Measurements from ENCODE around the gene SYMPK.
A peak's percentile ranks its signal among the peaks of the same experiment; 100 is the strongest.

The SYMPK gene

DNA sequence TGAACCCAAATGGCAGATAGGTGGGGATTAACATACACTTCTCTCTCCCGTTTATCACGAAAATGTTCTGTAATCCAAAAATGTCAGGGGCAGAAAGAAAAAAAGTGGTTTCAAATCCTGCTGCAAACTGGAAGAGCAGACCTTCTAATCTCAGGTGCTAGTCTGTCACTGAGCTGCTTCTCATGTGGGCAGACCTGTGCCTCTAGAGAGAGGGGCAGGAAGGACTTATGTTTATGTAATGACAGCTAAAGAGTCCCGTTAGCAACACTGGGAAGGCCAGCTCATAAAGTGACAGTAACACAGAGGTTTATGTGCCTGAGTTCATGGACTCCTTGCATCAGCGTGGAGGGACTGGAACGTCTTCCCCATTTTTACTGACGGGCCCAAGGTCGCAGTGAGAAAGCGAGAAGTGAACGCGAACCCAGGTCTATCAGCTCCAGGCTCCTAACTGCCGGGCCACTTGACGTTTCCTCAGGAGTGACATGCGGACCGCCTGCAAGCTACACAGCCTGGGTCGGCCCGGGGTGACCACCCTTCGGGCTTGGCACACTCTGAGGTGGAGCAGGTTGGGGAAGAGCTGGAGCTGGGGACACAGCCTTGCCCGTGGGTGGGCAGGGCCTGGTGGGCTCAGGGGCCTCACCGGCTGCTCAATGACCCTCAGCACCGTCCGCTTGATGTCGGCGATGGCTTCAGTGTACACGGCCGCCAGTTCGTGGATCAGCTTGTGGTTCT lies 38.2 kb downstream of the SYMPK start:
- no peak for DNase-seq

DNA sequence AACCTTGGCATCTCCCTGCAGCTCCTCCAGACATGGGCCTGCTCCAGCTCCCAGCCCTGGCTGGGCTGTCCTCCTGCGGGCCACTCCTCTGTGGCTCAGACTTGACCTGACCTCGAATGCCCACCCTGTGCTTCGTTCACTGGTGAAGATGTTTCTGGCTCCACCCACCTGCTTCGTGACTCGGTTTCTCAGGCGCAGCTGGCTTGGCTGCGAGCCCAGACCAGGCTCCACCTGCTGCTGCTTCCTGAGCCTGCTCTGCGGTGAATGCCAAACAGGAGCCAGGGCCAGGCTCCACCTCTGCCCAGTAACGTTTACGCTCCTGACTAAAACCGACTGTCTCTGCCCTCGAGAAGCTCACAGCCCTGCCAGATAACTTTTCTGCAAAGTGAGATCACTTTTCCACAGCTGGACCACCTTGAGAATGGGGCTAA lies 38.9 kb downstream of the SYMPK start:
- DNase-seq = no peak

DNA sequence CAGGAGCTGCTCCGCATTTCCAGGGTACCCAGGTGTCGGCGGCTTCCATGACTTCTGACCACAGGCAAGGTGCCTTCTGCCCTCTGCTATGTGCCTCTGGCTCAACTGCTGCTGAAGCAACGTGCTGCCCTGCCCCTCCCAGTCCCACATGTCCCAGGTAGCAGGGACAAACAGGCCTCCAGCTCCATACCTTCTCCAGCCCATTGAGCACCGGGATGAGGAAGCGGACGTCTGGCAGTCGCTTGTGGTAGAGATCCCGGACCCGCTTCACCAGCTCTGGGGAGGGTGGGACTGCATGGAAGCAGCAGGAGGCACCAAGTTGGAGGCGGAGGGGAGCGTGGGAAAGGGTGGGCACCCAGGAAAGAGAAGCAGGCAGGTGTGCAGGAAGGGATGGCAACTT lies 39.8 kb downstream of the SYMPK start:
- DNase-seq = no peak

DNA sequence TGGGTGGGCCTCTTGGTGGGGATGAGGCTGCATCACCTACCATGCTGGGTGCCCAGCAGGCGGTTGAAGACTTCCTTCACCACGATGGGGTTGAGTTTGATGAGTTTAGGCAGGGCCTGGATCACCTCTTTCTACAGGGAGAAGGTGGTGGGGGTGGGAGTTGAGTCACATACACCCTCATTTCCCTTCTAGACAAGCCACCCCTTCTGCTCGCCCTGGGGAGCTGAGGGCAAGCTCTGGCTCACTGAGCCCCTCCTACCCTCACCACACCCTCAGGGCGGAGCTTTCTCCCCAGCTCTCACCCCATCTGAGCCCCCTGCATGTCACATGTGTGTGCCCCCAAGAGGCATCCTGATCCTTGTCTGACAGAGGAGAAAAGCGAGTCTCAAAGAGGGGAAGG lies 40.2 kb downstream of the SYMPK start:
- DNase-seq = no peak

DNA sequence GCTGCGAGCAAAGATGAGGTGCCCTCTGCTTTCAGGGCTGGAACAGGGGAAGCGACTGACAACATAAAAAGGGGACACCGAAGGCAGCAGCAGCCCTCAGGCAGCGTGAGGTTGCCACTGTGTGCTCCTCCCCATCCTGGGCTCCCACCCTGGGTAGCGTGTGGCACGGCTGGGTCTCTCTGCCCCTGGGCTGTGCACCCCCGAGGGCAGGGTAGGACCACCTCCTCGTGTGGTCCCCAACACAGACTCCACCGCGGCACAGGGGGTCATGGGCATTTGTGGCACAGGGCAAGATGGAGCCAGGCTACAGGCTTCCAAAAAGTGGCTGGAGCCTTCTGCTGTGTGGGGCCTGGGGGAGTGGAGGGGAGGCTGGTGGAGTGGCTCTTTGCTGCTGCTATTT lies 41.4 kb downstream of the SYMPK start:
- DNase-seq = no peak

DNA sequence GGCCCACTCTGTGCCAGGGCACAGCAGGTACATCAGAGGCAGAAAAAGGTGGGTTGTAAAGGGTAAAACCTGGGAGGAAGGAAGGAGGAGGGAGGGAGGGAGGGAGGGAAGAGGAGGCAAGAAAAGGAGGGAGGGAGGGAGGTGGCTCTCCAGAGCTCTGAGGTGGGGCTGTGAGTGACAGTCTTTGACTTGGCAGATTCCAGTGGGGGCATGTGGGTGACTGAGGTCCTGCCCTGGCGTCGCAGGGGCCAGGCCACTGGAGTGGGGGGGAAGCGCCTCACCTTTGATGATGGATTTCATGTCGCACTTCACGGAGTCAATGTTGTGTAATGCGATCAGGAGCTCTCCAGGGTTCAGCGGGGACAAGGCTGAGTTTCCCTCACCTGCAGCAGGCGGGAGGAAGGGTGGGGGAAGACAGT lies 41.8 kb downstream of the SYMPK start:
- DNase-seq = no peak

DNA sequence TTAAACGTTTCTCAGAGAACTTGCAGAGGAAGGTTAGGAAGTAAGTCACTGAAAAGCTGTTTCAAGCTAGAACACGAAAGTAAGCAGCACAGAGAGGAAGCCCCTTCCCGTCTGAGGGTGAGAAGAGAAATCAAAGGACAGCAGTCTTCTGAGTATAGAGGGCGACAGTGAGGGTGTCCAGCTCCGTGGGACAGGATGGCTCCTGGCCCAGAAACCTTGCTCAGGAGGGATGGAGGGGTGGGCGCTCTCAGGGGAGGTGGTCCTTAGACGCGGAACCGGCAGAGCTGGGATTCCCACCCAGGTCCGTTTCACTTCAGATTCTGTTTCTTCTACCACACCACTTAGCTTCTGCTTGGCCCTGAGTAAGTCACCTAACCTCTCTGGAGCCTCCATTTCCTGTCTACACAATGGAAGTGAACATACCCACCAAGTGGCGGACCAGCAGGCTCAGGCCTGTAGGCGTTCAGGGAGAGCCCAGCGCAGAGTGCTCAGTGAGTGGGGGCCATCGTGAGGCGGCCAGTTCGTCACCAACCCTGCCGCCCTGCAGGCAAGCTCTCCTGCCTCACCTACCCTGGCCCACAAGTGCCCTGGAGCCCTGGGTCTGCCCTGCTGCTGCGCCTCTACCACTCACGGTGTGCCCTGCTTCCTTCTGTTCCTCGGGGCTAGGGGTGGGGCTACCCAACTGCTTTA lies 42.4 kb downstream of the SYMPK start:
- no peak for DNase-seq

DNA sequence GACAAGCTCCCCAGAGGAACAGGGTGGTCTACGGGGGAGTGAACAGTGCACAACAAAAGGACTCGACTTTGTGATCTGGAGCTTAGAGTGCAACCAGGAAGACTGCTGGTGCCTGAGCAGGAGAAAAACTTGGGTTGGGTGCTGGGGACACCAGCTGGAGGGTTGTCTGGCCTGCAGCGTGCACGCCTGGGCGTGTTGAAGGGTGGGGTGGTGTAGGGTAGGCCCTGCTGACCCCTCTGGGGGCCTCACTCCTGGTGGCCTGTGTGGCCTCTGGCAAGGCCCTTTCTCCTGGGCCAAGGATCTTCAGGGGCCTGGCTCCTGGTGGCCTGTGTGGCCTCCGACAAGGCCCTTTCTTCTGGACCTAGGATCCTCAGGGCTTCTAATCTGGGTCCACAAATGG lies 43.2 kb downstream of the SYMPK start:
- no peak for DNase-seq

DNA sequence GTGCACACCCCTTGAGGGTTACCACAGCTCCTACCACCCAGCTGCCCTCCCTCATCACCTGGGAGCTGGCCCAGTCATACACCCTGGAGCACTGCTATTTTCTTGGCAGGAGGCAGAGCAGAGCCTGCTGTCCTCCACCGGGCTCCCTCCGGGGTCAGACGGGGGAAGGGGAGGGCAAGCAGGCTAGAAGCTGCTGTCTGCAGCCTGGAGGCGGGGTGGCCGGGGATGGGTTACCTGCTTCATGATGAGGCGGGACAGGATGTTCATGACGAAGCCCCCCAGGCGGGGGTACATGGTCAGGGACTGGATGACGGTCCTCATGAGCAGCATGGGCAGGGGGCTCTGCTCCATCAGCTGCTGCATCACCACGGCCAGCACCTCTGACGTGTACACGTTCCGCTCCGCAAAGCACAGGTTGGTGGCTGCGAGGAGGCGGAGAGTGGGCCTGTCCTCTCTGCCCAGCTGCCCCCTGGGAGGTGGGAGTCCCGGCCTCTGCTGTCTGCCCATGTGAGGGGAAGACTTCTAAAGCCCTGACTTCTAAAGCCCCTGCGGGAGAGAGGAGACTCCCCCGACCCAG lies 45.1 kb downstream of the SYMPK start:
- DNase-seq = no peak

DNA sequence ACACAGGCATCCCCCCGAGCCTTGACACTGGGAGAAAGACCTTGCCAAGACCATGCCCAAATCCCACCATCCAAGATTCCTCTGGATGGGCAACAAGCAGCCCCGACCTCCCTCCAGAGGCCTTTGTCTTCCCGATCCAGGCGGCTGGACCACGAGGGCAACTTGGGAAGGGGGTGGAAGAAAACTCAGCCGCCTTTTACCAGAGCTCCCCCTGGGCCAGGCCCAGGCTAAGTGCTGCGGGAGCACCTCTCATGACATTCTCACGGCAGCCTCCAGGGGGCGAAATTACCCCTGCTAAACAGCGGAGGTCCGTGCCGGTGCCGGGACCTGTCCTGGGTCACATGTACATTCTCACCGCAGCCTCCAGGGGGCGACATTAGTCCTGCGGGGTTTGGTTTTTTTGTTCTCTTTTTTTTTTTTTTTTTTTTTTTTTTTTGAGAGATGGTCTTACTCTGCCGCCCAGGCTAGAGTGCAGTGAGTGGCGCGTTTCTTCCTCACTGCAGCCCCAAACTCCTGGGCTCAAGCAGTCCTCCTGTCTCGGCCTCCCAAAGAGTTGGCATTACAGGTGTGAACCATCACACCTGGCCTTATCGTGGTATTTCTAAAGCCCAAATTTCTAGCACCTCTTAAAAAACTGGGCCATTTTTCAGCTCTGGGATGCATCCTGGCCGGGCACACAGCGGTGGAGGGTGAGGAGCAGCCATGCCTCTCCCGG lies 45.8 kb downstream of the SYMPK start:
- DNase-seq = peak; percentile 94

DNA sequence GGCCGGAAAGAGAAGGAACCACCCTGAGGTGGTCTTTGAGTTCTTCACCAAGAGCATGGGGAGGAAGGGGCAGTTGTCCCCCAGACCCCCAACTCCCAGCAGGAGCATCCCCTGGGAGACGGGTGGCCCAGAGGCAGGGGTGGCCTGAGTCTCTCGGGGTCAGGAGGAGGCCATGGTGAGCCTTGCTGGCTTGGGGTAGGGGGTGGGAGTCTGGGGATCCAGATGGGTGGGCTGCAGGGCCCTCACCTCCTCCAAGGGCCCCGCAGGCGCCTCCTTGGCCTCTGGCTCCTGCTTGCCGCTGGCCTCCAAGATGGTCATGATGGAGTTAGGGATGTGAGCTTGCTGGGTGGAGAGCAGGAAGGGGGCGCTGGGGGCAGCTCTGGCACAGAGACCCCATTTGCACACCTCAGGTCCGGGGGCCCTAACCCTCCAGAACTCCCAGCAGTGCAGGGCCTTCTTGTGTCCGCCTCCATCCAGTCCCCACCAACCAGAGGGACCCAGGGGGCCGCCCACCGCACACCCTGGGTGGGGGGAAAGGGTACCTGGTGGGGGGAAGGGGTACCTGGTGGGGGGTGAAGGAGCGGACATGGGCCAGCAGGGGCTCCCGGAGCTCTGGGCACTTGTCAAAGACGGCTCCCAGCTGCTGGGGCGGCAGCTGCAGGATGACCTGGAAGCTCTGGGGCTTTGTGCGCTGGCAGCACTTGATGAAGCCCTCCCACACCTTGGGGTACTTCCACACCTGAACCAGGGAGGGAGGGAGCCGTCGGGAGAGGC lies 46.5 kb downstream of the SYMPK start:
- DNase-seq = no peak

DNA sequence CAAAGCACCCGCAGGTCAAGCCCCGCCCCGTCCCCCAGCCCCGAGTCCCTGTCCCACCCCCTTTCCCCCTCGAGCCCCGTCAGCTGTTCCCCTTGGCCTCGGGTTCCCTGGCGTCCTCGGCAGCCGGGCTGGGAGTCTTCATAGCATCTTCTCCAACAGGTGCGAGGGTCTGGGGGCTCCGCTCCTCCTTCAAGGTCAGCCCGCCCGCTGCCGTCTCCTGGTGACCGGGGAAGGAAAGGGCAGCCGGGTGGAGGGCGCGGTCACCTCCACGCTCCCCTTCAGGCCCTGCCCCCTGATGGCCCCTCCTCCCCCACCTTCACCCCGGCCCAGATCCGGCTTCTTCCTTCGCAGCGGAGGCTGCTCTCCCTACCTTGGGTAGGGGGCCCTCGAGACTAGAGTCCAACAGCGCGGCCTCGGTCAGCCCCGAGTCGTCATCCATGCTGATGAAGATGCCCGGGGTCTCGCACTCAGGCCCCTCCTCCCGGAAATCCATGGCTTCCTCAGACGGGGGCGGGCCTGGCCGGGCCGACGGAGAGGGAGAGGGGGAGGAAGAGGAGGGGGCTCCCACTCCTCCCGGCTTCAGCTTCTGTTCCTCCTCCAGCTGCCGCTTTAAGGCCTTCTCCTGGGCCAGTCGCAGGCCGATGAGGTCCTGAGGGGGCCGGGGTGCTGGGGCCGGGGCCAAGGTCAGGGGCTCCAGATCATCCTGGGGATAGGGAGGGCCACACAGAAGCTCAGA lies 47.3 kb downstream of the SYMPK start:
- DNase-seq = no peak

DNA sequence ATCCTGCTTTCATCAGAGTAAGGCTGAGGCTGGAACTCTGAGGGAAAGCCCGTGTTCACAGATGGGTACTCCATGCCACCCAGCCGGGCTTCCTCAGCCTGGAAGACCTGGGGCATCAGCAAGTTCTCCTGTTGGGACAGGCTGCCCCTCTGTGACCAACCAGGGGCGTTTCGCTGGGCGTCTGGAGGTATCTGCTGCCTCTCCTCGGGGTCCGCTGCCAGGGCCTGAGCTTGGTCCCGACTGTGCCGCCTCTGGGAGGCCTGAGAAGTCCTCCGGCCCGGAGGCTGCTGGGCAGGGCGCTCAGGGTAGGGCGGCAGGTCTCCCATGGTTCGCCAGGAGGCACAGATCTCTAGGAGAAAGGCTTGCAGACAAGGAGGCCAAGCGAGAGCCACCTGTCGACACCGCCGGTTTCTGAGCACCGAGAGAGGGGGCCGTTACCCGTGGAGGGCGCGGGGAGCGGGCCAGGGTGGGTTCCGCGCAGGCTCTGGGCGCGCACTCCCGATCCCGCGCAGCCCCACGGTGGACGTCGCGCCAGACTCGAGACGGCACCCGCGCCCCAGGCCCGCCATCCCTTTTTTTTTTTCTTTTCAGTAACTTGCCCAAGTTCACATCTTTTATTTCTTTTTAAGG lies 48.0 kb downstream of the SYMPK start, which contains the start of gene RSPH6A:
TSS of gene RSPH6A (minus strand) at position 458 of the 630 bp plus-strand sequence. CDS start at position 326, 132 bp downstream.
- no peak for DNase-seq

DNA sequence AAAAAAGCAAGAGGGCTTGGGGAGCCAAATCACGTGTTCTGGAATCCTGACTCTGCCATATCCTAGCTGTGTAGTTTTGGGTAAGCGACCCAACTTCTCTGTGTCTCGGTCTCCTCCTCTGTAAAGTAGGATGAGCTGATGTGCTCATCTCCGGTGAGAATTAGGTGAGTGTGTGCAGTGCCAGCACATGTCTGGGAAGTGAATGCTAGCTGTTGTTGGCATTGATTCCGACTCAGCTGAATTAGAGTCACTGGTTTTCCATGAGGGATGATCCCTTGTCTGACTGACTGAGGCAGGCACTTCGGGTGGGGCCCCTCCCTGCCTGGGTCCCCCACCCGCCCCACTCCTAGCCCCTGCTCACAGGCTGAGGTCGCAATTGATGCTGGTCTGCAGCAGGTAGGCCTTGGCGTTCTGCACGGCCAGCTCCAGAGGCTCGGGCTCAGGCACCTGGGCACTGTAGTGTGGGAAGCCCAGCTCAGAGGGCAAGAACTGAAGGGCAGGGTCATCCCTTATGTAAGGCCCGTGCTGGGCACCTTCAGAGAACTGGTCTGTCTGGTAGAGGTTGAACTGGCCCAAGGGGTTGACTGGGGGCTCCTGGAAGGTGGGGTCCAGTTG lies 48.7 kb downstream of the SYMPK start:
- DNase-seq = no peak

DNA sequence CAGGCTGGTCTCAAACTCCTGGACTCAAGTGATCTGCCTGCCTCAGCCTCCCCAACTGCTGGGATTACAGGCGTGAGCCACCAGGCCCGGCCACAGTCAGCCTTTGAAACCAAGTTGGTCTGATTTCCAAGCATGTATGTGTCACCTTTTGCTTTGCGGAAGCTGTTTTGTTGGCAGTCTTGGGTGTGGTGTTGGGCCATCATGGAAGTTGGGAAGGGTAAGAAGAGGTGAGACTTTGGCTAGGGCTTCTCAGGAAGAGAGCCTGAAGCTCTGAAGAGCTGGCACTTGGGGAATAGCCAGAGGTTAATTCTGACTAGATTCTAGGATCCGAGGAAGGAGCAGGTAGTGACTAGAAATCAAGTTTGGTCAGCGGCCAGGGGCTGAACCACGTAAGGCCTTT lies 50.6 kb downstream of the SYMPK start:
- DNase-seq = no peak

DNA sequence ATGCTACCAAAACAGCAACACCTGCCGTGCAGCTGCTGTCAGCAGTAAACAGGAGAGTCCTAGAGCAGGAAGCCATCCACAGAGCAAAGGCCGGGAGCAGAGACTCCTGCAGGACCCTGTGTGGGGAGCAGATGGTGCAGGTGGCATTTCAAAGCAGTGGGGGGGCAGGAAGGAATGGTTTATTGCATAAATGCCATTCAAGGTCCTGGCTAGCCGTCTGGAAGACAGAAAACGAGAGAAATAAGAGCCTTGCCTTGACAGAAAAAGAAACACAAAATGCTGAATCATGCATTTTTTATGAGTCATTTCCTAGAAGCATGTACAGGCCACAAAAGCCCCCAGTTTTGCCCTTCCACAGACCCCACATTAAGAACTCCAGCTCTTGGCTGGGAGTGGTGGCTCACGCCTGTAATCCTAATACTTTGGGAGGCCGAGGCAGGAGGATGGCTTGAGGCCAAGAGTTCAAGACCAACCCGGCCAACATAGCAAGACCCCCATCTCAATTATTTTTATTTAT lies 53.2 kb downstream of the SYMPK start:
- DNase-seq = no peak

DNA sequence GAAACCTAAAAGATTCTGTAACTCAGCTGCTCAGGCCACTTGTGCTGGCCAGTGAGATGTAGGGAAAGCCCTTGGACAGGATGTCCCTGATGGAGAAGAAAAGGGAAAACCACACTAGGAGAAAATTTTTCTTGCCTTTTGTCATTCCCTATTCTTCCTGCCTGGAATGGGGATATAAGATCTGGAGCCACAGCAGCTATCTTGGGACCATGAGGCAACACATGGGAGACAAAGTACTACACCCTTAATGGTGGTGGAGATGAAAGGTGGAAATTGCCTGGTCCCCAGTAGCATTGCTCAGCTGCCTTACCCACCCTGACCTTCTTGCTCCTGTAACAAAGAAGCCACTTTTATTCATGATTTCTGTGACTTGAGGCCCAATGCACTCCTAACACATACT lies 57.2 kb downstream of the SYMPK start:
- DNase-seq = no peak

DNA sequence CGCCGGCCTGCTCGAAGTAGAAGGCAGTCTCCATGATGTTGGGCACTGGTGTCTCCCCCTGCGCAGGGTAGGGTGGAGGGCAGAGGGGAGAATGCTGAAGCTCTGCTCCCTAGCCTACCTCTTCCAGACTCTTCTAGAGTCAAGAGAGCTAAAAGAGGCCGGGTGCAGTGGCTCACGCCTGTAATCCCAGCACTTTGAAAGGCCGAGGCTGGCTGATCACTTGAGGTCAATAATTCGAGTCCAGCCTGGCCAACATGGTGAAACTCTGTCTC lies 58.1 kb downstream of the SYMPK start:
- DNase-seq = no peak

DNA sequence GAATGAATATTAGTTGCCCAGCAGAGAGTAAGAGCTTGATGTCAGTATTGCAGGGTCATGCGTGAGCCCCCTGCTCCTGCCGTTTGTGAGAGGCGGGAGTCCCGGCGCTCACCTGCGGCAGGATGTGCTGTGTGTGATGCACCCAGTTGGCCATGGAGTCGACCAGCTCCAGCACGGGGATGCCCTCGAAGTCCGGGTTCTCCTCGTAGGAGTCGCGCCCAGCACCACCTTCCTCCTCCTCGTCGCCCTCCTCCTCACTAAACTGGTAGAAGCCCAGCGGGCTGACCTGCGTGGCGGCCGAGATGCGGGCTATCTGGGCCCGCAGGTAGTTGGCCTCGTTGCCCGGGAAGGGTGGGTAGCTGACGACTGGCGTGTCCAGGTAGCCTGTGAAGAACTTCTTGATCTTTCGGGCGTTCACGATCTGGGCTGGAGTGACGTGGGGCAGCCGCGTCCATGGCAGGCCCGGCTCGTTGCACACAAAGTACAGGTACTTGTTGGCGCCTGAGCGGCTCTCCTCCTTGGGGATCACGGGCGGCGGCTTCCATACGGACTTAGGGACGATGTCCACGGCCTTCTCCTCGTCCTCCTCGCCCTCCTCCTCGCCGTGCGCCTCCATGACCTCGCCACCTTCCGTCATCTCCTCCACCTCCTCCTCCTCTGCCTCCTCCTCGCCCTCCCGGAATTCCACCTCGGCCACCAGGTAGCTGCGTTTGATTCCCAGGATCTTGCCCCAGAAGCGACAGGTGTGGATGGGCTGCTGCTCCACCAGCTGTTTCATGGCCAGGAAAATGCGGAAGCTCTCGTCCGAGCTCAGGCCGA lies 58.6 kb downstream of the SYMPK start:
- DNase-seq = no peak

DNA sequence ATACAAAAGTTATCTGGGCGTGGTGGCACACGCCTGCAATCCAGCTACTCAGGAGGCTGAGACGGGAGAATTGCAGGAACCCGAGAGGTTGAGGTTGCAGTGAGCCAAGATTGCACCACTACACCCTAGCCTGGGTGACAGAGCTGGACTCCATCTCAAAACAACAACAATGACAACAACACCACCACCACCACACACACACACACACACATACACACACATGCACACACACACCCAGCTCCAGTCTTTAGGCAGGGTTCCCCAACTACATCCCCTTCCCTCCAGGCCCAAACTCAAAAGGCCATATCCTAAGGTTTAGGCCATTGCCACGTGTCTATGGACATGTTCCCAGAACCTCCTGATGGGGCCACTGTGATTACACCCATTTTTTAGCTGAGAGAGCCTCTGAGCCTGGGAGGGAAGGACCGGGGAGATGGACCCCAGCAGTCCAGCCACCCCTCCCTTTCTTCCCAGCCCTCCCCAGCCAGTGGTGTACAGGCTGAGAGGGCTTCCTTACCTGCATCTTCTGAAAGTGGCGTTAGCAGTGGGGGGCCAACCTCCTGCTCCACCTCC lies 61.3 kb downstream of the SYMPK start:
- no peak for DNase-seq

Measured in effector CD8-positive, alpha-beta T cell (primary cell).